ENCODE data around the gene METAP1D. TPM values are rescaled to one million over a fixed set of nuclear protein-coding genes. Genes with fewer than 3 reads are reported as not detected.

Gene METAP1D
- total RNA-seq, 2 experiments from 2014 or later: 5.2 to 6.0 TPM

DNA sequence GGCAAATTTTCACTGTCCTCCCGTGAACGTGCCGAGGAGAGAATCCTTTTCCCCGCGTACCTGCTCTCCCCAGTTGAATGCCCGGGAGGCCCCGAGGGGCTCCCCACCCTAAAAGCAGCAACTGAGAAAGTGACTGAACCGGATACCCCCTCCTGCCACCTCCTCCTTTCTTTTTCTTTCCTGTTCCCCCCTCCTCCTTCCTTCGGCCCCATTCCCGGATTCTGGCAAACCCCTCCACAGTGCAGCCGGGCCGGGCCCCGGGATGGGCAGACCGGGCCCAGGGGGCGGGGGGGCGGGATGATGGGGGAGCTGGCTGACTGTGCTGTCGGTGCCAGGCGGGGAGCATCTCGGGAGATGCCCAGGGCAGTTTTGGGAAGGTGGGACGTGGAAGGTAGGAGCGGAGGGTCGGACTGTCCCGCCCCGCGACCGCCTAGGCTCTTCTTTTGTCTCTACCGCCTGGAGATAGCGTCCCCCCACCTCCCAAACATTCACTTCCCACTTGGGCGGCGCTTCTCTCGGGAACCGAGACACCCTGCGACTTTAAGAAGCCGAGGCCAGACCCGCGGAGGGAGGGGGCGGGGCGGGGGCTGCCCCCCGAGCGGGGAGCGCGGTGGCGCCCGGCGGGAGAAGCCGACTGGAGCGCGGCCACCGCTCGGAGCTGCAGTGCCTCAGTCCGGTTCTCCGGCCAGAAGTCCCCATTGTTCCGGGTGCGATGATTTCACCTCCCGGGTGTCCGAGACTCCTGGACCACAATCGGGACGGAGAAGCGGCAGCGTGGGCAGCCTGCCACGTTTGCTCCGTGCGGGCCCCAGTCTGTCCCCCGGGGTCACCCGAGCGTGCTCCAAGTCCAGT is 94.8 kb downstream of the METAP1D start:
- H3K4me1 Mint-ChIP-seq: peaks cover 28% of the 10 kb centered on the region

GRCh38 chr2:172095146-172095904 is 95.6 kb downstream of the METAP1D start:
- peaks cover 3% of the 10 kb centered on the region for H3K36me3 Mint-ChIP-seq
- peak overlapping the region; percentile 77 for H3K4me3 Mint-ChIP-seq
- H3K9me3 Mint-ChIP-seq: no peaks in the 10 kb centered on the region
- H3K27ac Mint-ChIP-seq: no peak overlapping the region
- DNase-seq: peak; percentile 65
- H3K27me3 Mint-ChIP-seq: peaks cover 92% of the 10 kb centered on the region
- peaks cover 26% of the 10 kb centered on the region for H3K4me1 Mint-ChIP-seq

More for the DNA sequence above, 94.8 kb downstream of the METAP1D start:
- peaks cover 3% of the 10 kb centered on the region for H3K36me3 Mint-ChIP-seq
- peak overlapping the region; percentile 77 for H3K4me3 Mint-ChIP-seq
- H3K9me3 Mint-ChIP-seq: no peaks in the 10 kb centered on the region
- DNase-seq: no peak
- H3K27me3 Mint-ChIP-seq: peaks cover 92% of the 10 kb centered on the region
- no peak overlapping the region for H3K27ac Mint-ChIP-seq

DNA sequence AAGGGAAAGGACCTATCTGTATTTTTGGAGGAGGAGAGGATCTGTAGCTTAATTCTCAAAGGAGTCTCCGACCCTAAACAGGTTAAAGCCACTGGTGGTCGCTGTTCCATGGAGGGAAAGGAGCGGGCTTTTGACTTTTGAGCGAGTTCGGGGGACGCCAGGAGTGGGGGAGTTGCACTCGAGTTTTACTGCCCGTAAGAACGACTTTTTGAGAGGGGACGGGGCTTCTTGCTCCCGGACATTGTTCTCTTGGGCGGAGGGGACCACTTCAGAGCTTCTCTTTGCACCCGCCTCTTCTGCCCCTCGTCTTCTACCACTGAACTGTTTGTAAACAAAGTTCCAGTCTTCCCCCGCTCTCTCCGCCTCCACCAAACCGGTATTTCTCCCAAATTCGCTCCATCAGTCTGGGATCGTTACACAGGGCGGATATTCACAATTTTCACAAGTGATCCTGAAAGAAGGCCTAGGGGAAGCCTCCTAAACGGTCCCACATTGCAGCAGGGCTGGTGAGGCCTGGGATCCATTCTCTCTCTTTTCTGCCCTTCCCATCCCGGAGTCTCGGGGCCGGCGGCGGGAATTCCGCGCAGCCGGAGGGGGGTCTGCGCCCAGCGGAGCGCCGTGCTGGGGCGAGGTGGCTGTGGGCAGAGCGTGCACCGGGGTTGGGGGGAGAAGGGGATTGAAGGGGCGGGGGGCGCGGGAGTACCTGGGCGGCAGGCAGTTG is 96.3 kb downstream of the METAP1D start:
- Mint-ChIP-seq H3K36me3 (peaks cover 3% of the 10 kb centered on the region), H3K27me3 (peaks cover 92% of the 10 kb centered on the region), H3K4me3 (peak overlapping the region; percentile 77), H3K4me1 (peaks cover 29% of the 10 kb centered on the region), H3K27ac (no peak overlapping the region), H3K9me3 (no peaks in the 10 kb centered on the region)
- no peak for DNase-seq

GRCh38 chr2:172096626-172097547 is 97.1 kb downstream of the METAP1D start:
- Mint-ChIP-seq H3K27ac (no peak overlapping the region), H3K9me3 (no peaks in the 10 kb centered on the region), H3K36me3 (peaks cover 3% of the 10 kb centered on the region), H3K4me1 (peaks cover 36% of the 10 kb centered on the region), H3K27me3 (peaks cover 93% of the 10 kb centered on the region), H3K4me3 (peak overlapping the region; percentile 61)
- no peak for DNase-seq

- H3K9me3 Mint-ChIP-seq: no peaks in the 10 kb centered on the region
- peaks cover 40% of the 10 kb centered on the region for H3K4me1 Mint-ChIP-seq
- peaks cover 3% of the 10 kb centered on the region for H3K36me3 Mint-ChIP-seq
- no peak overlapping the region for H3K27ac Mint-ChIP-seq
- peaks cover 93% of the 10 kb centered on the region for H3K27me3 Mint-ChIP-seq
- no peak overlapping the region for H3K4me3 Mint-ChIP-seq
- DNase-seq: no peak
Measured at GRCh38 chr2:172097557-172098131, 97.9 kb downstream of the METAP1D start.

GRCh38 chr2:172098287-172098649 is 98.5 kb downstream of the METAP1D start:
- no peak overlapping the region for H3K27ac Mint-ChIP-seq
- H3K4me1 Mint-ChIP-seq: peaks cover 44% of the 10 kb centered on the region

DNA sequence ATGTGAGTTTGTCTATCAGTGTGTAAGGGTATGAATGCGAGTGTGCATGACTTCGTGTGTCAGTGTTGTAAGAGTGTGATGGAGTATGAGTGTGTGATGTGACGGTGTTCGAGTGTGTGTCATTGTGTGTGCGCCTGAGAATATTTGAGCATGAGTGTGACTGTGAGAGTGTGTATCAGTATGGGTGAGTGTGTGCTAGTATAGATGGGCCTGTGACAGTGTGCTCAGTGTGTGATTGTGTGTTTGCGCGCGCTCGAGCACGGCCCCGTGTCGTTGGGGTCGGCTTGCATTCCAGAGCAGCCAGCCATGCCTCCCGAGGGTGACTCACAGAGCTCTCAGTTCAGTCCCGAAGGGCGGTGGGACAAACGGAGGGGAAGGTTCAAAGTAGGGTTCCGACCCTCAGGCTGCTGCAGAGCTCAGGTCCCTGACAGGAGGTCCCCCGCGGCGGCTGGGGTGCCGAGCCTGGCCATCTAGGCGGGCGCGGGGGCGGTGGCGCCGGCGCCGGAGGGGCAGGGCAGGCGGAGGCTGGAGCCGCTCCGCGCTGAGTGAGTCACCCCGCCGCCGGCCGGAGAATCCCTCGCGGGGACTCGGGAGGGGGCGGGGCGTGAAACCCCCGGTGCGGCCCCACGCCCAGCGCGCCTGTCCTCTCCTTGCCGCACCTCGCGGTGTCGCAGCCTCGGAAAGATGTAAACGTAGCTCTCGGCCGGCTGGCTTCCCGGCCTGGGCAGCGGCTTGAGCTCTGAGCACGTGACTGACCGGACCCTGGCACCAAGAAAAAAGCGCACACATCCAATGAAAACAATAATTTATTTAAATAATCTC is 99.1 kb downstream of the METAP1D start:
- H3K4me1 Mint-ChIP-seq: peaks cover 50% of the 10 kb centered on the region
- H3K27ac Mint-ChIP-seq: no peak overlapping the region
- H3K27me3 Mint-ChIP-seq: peaks cover 92% of the 10 kb centered on the region
- H3K9me3 Mint-ChIP-seq: no peaks in the 10 kb centered on the region
- H3K36me3 Mint-ChIP-seq: peaks cover 1% of the 10 kb centered on the region
- DNase-seq: peak; percentile 74
- peak overlapping the region; percentile 12 for H3K4me3 Mint-ChIP-seq

More at GRCh38 chr2:172098287-172098649, 98.5 kb downstream of the METAP1D start:
- no peak for DNase-seq
- H3K36me3 Mint-ChIP-seq: peaks cover 1% of the 10 kb centered on the region
- H3K27me3 Mint-ChIP-seq: peaks cover 92% of the 10 kb centered on the region
- H3K4me3 Mint-ChIP-seq: peak overlapping the region; percentile 12
- no peaks in the 10 kb centered on the region for H3K9me3 Mint-ChIP-seq

DNA sequence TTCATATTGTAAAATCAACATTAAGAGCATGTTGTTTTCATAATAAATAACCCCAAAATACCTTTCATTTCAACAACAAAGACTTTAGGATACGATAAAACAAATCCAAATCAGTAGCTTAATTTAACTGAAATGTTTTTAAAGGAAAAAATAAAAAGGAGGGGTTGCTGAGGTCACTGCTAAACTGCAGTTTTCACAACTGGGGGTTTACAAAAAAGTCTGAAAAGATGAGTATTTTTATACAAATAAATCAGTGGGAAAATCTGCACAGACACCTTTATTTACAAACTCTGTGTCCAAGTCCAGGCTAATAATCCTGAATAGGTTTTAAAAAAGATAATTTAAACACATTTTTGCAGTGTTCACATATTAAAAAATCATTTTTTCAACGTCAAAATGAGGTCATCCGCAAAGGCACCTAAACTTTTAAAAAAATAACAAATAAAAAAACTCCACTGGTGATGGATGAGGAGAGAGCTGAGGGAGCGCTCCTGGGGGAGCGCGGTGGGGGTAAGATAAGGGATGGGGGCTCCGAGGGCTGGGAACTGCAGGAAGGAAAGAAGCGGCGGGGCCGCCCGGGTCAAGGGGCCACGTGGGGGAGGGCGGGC is 99.8 kb downstream of the METAP1D start:
- H3K4me3 Mint-ChIP-seq: no peak overlapping the region
- H3K4me1 Mint-ChIP-seq: peaks cover 55% of the 10 kb centered on the region
- H3K27me3 Mint-ChIP-seq: peaks cover 92% of the 10 kb centered on the region
- peaks cover 1% of the 10 kb centered on the region for H3K36me3 Mint-ChIP-seq
- DNase-seq: no peak
- no peaks in the 10 kb centered on the region for H3K9me3 Mint-ChIP-seq
- H3K27ac Mint-ChIP-seq: no peak overlapping the region

- peak overlapping the region; percentile 43 for H3K4me3 Mint-ChIP-seq
- no peaks in the 10 kb centered on the region for H3K9me3 Mint-ChIP-seq
- H3K27me3 Mint-ChIP-seq: peaks cover 93% of the 10 kb centered on the region
- peaks cover 1% of the 10 kb centered on the region for H3K36me3 Mint-ChIP-seq
- no peak for DNase-seq
- H3K27ac Mint-ChIP-seq: no peak overlapping the region
- H3K4me1 Mint-ChIP-seq: peaks cover 53% of the 10 kb centered on the region
Measured at GRCh38 chr2:172100080-172100934, 100.6 kb downstream of the METAP1D start.

DNA sequence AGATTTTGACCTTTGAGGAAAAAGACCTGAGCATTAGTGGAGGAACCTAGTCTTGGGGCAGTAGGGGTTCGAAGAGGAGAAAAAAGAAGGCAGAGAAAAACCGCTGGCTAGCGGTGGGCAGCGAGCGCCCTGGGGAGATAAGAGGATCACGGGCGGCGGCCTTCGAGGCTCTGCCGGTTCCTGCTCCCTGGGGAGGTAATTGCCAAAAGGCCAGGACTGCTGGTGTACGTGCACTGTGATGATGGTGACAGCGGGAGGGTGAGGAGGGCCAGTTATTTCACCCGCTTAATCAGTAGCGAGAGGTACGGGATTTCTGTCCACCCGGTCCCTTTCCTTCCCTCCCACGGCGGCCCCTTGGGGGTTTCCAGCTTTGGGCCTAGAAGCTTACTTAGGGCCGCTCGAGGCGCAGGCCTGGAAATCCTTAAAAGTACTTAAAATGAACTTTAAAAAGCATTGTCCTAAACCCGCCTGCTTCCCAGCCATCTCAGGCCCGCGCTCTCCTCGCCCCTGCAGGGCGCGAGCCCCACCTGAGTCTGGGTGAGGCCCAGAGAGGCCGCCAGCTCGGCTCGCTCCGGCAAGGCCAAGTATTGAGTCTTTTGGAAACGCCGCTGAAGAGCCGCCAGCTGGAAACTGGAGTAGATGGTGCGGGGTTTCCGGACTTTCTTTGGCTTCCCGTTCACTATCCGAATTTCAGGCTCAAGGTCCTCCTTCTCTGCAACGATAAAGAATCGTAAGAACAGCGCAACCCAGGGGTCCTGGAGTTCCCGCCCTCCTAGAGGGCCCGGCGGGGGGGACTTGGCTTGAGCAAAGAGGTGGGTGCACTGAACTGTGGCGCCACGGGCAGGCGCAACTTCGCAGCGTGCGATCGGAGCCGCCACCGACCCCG is 101.4 kb downstream of the METAP1D start:
- DNase-seq: no peak
- peaks cover 93% of the 10 kb centered on the region for H3K27me3 Mint-ChIP-seq
- no peak overlapping the region for H3K27ac Mint-ChIP-seq
- peaks cover 1% of the 10 kb centered on the region for H3K36me3 Mint-ChIP-seq
- H3K4me3 Mint-ChIP-seq: peak overlapping the region; percentile 81
- peaks cover 46% of the 10 kb centered on the region for H3K4me1 Mint-ChIP-seq
- H3K9me3 Mint-ChIP-seq: no peaks in the 10 kb centered on the region

- no peak for DNase-seq
- Mint-ChIP-seq H3K27me3 (peaks cover 93% of the 10 kb centered on the region), H3K4me3 (peak overlapping the region; percentile 81), H3K4me1 (peaks cover 49% of the 10 kb centered on the region), H3K36me3 (peaks cover 1% of the 10 kb centered on the region), H3K9me3 (no peaks in the 10 kb centered on the region), H3K27ac (no peak overlapping the region)
Measured at GRCh38 chr2:172101821-172102390, 102.2 kb downstream of the METAP1D start.

All from activated naive CD8-positive, alpha-beta T cell treated with anti-CD3 and anti-CD28 coated beads for 36 hours (primary cell).